IMR-90 (cell line): ENCODE data around the gene BTRC. TPM values are rescaled to one million over a fixed set of nuclear protein-coding genes. Genes with fewer than 3 reads are reported as not detected.

ENCODE experiments used
- ATAC-seq: fragments of 200-7000 bp; cut with Tn5 transposase; 2 replicates; pipeline ENCODE4 v1.9.1; 2020; ENCODE audit warnings: low read depth, mild to moderate bottlenecking, moderate library complexity
- BruUV-seq: library from RNA; stranded (reverse); fragments of 400-500 nt; replicated peaks from 2 replicates; lab custom pipeline; 2021; lab: Mats Ljungman, UMichigan
- CTCF ChIA-PET: fragments of 300-600 bp; formaldehyde crosslinking; extraction: SDS; loops from one replicate; lab custom pipeline; 2021; ENCODE audit warnings: antibody characterized with exemption; lab: Yijun Ruan, JAX
- POLR2A ChIA-PET: fragments of 300-600 bp; sonication (Branson Sonifier 250); formaldehyde crosslinking; loops from one replicate; lab custom pipeline; 2022; ENCODE audit warnings: antibody characterized with exemption; ENCODE audit not compliant: unreplicated experiment; lab: Charles Lee
- DNase-seq: peaks from one replicate; pipeline ENCODE4 v3.0.0; 2013
- H2AFZ ChIP-seq: replicated peaks from 2 replicates; pipeline ENCODE3; 2013; ENCODE audit warnings: low read length, mild to moderate bottlenecking; ENCODE audit not compliant: poor library complexity
- H2AK5ac ChIP-seq: 2 replicates; pipeline ENCODE4 v1.6.1; 2013; ENCODE audit warnings: low read depth, low read length, inconsistent platforms
- H2AK9ac ChIP-seq: replicated peaks from 2 replicates; pipeline ENCODE3; 2013; ENCODE audit warnings: mild to moderate bottlenecking, low read depth, low read length, moderate library complexity; ENCODE audit not compliant: poor library complexity
- H2BK120ac ChIP-seq: 2 replicates; pipeline ENCODE4 v1.6.1; 2013; ENCODE audit warnings: low read depth, low read length, inconsistent platforms
- H2BK15ac ChIP-seq: 3 replicates; pipeline ENCODE4 v1.6.1; 2013; ENCODE audit warnings: low read depth, low read length, inconsistent platforms
- H2BK20ac ChIP-seq: 2 replicates; pipeline ENCODE4 v1.6.1; 2013; ENCODE audit warnings: low read depth, mild to moderate bottlenecking, inconsistent platforms, low read length, moderate library complexity
- H2BK5ac ChIP-seq: 2 replicates; pipeline ENCODE4 v1.6.1; 2013; ENCODE audit warnings: mild to moderate bottlenecking, low read depth, low read length, inconsistent platforms; ENCODE audit not compliant: poor library complexity, severe bottlenecking
- H3K14ac ChIP-seq: replicated peaks from 2 replicates; pipeline ENCODE4 v1.6.1; 2013; ENCODE audit warnings: low read depth, low read length, inconsistent platforms
- H3K18ac ChIP-seq: 2 replicates; pipeline ENCODE4 v1.6.1; 2013; ENCODE audit warnings: low read depth, low read length, control low read depth
- H3K23ac ChIP-seq: 2 replicates; pipeline ENCODE4 v1.6.1; 2013; ENCODE audit warnings: low read depth, low read length, inconsistent platforms
- H3K27ac ChIP-seq: 2 replicates; pipeline ENCODE4 v1.5.1; 2013; ENCODE audit warnings: mild to moderate bottlenecking, control low read depth, low read length; ENCODE audit not compliant: insufficient read depth
- H3K27me3 ChIP-seq: 2 replicates; pipeline ENCODE4 v1.6.1; 2013; ENCODE audit warnings: low read length; ENCODE audit not compliant: control insufficient read depth, insufficient read depth
- H3K36me3 ChIP-seq: 2 replicates; pipeline ENCODE4 v1.6.1; 2013; ENCODE audit warnings: low read length, mixed read lengths; ENCODE audit not compliant: control insufficient read depth, insufficient read depth
- H3K4ac ChIP-seq: 2 replicates; pipeline ENCODE4 v1.6.1; 2013; ENCODE audit warnings: low read depth, low read length, inconsistent platforms
- H3K4me1 ChIP-seq: 2 replicates; pipeline ENCODE4 v1.6.1; 2013; ENCODE audit warnings: low read length, mixed read lengths; ENCODE audit not compliant: control insufficient read depth, insufficient read depth
- H3K4me2 ChIP-seq: 2 replicates; pipeline ENCODE4 v1.6.1; 2013; ENCODE audit warnings: low read depth, mild to moderate bottlenecking, control low read depth, low read length, moderate library complexity
- H3K4me3 ChIP-seq: 2 replicates; pipeline ENCODE4 v1.5.1; 2013; ENCODE audit warnings: low read depth, mild to moderate bottlenecking, control low read depth, low read length, moderate library complexity; ENCODE audit not compliant: insufficient read depth
- H3K56ac ChIP-seq: 2 replicates; pipeline ENCODE4 v1.6.1; 2013; ENCODE audit warnings: low read length, inconsistent platforms; ENCODE audit not compliant: insufficient read depth; ENCODE audit errors: extremely low read depth
- H3K79me1 ChIP-seq, 2 experiments: 2 replicates each; pipeline ENCODE4 v1.6.1; 2013; ENCODE audit warnings: low read length in 2 of 2, inconsistent platforms in 1 of 2, low read depth in 1 of 2
- H3K9ac ChIP-seq: 2 replicates; pipeline ENCODE4 v1.6.1; 2013; ENCODE audit warnings: low read depth, low read length, control low read depth
- H3K9me1 ChIP-seq: 2 replicates; pipeline ENCODE4 v1.6.1; 2013; ENCODE audit warnings: low read length, inconsistent platforms; ENCODE audit not compliant: insufficient read depth
- H3K9me3 ChIP-seq: 2 replicates; pipeline ENCODE4 v1.6.1; 2013; ENCODE audit warnings: low read length; ENCODE audit not compliant: control insufficient read depth, insufficient read depth
- H4K20me1 ChIP-seq: 2 replicates; pipeline ENCODE4 v1.6.1; 2013; ENCODE audit warnings: low read length, inconsistent platforms; ENCODE audit not compliant: insufficient read depth
- H4K5ac ChIP-seq: 2 replicates; pipeline ENCODE4 v1.6.1; 2013; ENCODE audit warnings: mild to moderate bottlenecking, low read depth, low read length, control low read depth
- H4K8ac ChIP-seq, 2 experiments: 2 replicates each; pipeline ENCODE4 v1.6.1; 2013; ENCODE audit warnings: low read depth in 2 of 2, low read length in 2 of 2, control low read depth in 1 of 2, inconsistent platforms in 1 of 2
- H4K91ac ChIP-seq: 2 replicates; pipeline ENCODE4 v1.6.1; 2013; ENCODE audit warnings: low read depth, low read length, inconsistent platforms; ENCODE audit not compliant: insufficient read depth
- MAZ ChIP-seq: IDR thresholded peaks from 2 replicates; pipeline ENCODE4 v1.6.1; 2012; ENCODE audit warnings: low read depth, mild to moderate bottlenecking, low read length, improper control_type of control experiment, moderate library complexity, borderline replicate concordance
- SMC3 ChIP-seq: fragments of 150-350 bp; IDR thresholded peaks from 2 replicates; pipeline ENCODE4 v1.6.1; 2016; ENCODE audit warnings: low read depth, mild to moderate bottlenecking, antibody characterized with exemption, low read length, moderate library complexity
- WGBS, 2 experiments: methylation state at CpG; one replicate each; pipeline versions ENCODE4 v1.1.5 to v1.1.7; 2013; ENCODE audit warnings: missing lambda C conversion rate in 2 of 2; ENCODE audit not compliant: insufficient read length in 1 of 2; ENCODE audit errors: extremely low coverage in 2 of 2; 5-methylcytosine and 5-hydroxymethylcytosine counted together
- dilution Hi-C: fragments of 300-500 bp; cut with HindIII; formaldehyde crosslinking; loops from one replicate; pipeline ENCODE4 v1.14.3; 2018; ENCODE audit warnings: low sequenced_read_pairs; ENCODE audit not compliant: unreplicated experiment
- in situ Hi-C: fragments of 300-500 bp; cut with MboI; formaldehyde crosslinking; loops from 3 replicates; pipeline ENCODE4 v1.14.3; 2019; ENCODE audit warnings: low sequenced_read_pairs, inconsistent platforms, mixed read lengths
- intact Hi-C: fragments of 100-400 bp; cut with micrococcal nuclease; formaldehyde crosslinking; loops from 2 replicates; pipeline ENCODE4 v1.10.0; 2022
- polyA plus RNA-seq, 3 experiments: library from polyadenylated mRNA; depleted of rRNA; stranded (reverse); fragments of >200 nt; gene quantifications; 2 replicates each; pipeline ENCODE4 v1.2.3, GENCODE V29; 2012; ENCODE audit warnings: low replicate concordance in 1 of 3
- total RNA-seq: library from RNA; depleted of rRNA; stranded (reverse); fragments of >200 nt; gene quantifications from 2 replicates; pipeline ENCODE4 v1.2.3, GENCODE V29; 2012

BTRC gene
- total and polyA plus RNA-seq, 2 of the 4 experiments (the other 2 are of a cell fraction) = 7.7 to 8.4 TPM

- H2AFZ ChIP-seq = no peak overlapping the region
- no peak overlapping the region for H2BK120ac ChIP-seq
- peaks cover 3% of the 10 kb centered on the region; the same call in 1 of the 2 replicates for H3K36me3 ChIP-seq
- peaks cover 23% of the 10 kb centered on the region; the same call in 1 of the 2 replicates for H4K20me1 ChIP-seq
- H3K9me1 ChIP-seq = no peaks in the 10 kb centered on the region
- POLR2A ChIA-PET = no interaction called here
- no peak overlapping the region for H2BK20ac ChIP-seq
- in situ Hi-C loops = loop anchor here (25.0 kb wide), 1 partner anchor 142 kb away; no protein-coding TSS in a partner anchor
- H4K5ac ChIP-seq = no peak overlapping the region
- no peak for ATAC-seq
- dilution Hi-C loops = no loop called here
- no CpG with 5 or more reads among the region's 3 CpGs for WGBS, 2 experiments
- no peaks in the 10 kb centered on the region for H3K4me1 ChIP-seq
- no peak overlapping the region for H3K56ac ChIP-seq
- H3K9me3 ChIP-seq = no peaks in the 10 kb centered on the region
- no peak overlapping the region for H2AK9ac ChIP-seq
- DNase-seq = no peak
- H2BK5ac ChIP-seq = no peak overlapping the region
- no peak overlapping the region for H3K4ac ChIP-seq
- no peak overlapping the region for H4K8ac ChIP-seq
- no peak overlapping the region for H2AK5ac ChIP-seq
- CTCF ChIA-PET = no interaction called here
- H3K4me3 ChIP-seq = no peak overlapping the region
- no peak overlapping the region for H3K9ac ChIP-seq
- H3K27me3 ChIP-seq = no peaks in the 10 kb centered on the region
- no peak overlapping the region for H3K4me2 ChIP-seq
- H3K18ac ChIP-seq = no peak overlapping the region
- no peak overlapping the region for H4K91ac ChIP-seq
- H3K23ac ChIP-seq = no peak overlapping the region
- peaks cover 8 to 26% of the 10 kb centered on the region in 2 experiments for H3K79me1 ChIP-seq
- no peak overlapping the region for H3K27ac ChIP-seq
- BruUV-seq = no TSS peak
- TF ChIP-seq MAZ (no peak), SMC3 (no peak)
- H3K14ac ChIP-seq = no peak overlapping the region
- intact Hi-C loops = no loop called here
- H2BK15ac ChIP-seq = no peak overlapping the region
Measured at GRCh38 chr10:101429423-101429822, 75.5 kb downstream of the BTRC start.
